Suprapubic skin (tissue), 4 donors: ENCODE data around the gene RGS7.

ENCODE experiments used
- EP300 ChIP-seq: sonication (generic); formaldehyde crosslinking; IDR thresholded peaks from one replicate; pipeline ENCODE4 v1.6.1; 2017; ENCODE audit warnings: antibody characterized with exemption
- POLR2AphosphoS5 ChIP-seq, 3 donors: sonication (generic); formaldehyde crosslinking; IDR thresholded peaks; one replicate each; pipeline ENCODE4 v1.6.1; 2017; ENCODE audit warnings: antibody characterized with exemption in 3 of 3

- TF ChIP-seq EP300 (no peak), POLR2AphosphoS5 (IDR thresholded peaks at IDR 0.05) (no peak)
Measured at GRCh38 chr1:240732390-240732789, 624.6 kb downstream of the RGS7 start.
